Astrocyte (in vitro differentiated cells and primary cell): ENCODE data around the gene ITPR2.

Experiments
- EZH2 ChIP-seq: IDR thresholded peaks from 2 replicates; pipeline ENCODE4 v1.6.1; 2012; ENCODE audit warnings: mild to moderate bottlenecking, low read length, inconsistent platforms; ENCODE audit not compliant: insufficient read depth
- TF ChIP-seq, protein P1 (sequence below): IDR thresholded peaks from 2 replicates; pipeline ENCODE4 v1.5.1; 2011; ENCODE audit warnings: low read depth, mild to moderate bottlenecking, inconsistent platforms, low read length, moderate library complexity; ENCODE audit not compliant: insufficient read depth

- TF ChIP-seq, protein P1, sequence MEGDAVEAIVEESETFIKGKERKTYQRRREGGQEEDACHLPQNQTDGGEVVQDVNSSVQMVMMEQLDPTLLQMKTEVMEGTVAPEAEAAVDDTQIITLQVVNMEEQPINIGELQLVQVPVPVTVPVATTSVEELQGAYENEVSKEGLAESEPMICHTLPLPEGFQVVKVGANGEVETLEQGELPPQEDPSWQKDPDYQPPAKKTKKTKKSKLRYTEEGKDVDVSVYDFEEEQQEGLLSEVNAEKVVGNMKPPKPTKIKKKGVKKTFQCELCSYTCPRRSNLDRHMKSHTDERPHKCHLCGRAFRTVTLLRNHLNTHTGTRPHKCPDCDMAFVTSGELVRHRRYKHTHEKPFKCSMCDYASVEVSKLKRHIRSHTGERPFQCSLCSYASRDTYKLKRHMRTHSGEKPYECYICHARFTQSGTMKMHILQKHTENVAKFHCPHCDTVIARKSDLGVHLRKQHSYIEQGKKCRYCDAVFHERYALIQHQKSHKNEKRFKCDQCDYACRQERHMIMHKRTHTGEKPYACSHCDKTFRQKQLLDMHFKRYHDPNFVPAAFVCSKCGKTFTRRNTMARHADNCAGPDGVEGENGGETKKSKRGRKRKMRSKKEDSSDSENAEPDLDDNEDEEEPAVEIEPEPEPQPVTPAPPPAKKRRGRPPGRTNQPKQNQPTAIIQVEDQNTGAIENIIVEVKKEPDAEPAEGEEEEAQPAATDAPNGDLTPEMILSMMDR = no peak
- no peak for TF ChIP-seq EZH2
These were observed 313.5 kb downstream of the ITPR2 start for GRCh38 chr12:26519462-26519861.
